IPS-NIHi7 (cell line): ENCODE results near the gene NPPC.

ENCODE experiments used
- DNase-seq: peaks from one replicate; pipeline ENCODE4 v3.0.0; 2012; ENCODE audit warnings: mixed read lengths; ENCODE audit errors: extremely low spot score

The NPPC gene

DNA sequence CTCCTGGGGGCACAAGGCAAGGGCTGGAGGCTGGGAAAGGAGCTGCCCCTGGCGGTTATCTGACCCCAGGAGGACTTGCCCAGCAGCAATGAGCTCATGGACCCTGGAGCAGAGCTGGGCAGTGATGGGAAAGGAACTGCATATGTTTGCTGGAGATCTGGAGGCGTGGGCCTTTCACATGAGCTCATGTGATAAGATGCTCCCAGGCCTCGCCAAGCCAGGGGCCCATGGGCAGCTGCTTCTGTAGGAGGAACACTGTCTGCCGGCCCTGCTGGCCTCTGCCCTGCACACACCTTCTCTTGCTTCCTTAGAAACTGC lies 9.0 kb upstream of the NPPC start:
- DNase-seq: peak; percentile 8

DNA sequence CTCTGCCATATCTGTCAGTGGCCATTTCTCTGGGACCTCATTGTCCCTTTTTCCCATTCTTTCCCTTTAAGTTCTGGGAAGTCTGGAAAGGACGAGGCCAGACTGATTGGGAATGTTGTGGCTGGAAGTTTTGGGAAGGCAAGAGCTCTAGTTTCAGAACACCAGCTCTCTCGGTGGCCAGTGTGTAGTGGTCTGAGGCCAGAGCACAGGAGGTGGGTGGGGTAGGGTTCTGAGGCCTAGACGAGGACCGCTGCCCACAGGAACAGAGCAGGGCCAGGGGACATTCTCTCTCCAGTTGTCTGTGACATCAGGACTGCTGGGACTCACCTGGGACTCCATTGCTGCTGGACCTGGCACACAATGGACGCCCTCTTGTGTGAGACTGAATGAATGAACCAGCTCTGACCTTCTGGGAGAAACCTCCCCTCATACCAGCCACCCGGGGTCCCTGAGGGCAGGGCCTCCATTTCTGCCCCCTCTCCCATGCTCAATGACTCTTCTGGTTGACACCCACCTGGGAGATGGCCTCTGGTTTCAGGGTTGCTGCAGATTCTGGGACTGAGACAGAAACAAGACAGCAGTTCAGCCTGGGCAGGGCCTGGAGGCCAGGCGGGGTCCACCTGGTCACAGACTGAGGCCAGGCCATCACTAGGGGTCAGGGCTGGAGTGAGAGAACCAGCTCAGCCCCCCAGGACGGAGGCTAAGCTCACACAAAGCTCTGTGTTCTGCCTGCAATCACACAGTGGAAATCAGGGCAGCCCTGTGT lies 8.4 kb upstream of the NPPC start:
- peak; percentile 5 for DNase-seq

DNA sequence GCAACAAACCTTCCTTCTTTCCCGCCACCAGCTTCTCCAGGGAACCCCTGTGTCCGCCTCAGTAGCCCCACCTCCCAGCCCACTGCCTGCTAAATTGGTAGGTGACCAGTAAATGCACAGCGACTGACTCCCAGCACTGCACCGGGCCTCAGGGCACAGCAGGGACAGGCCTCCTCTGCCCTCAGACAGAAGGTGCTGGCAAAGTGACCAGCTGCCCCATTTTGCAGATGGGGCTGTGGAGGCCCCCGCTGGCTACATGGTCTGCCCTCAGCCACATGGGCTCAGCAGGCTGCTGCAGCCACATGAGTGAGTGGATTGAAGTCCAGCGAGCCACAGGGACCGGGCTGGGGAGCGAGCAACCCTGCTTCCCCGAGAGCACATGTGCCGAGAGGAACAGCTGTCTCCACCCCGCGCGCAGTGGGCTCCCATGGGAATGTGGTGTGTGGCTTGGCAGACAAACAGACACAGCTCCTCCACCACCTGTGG lies 7.8 kb upstream of the NPPC start:
- peak; percentile 5 for DNase-seq

DNA sequence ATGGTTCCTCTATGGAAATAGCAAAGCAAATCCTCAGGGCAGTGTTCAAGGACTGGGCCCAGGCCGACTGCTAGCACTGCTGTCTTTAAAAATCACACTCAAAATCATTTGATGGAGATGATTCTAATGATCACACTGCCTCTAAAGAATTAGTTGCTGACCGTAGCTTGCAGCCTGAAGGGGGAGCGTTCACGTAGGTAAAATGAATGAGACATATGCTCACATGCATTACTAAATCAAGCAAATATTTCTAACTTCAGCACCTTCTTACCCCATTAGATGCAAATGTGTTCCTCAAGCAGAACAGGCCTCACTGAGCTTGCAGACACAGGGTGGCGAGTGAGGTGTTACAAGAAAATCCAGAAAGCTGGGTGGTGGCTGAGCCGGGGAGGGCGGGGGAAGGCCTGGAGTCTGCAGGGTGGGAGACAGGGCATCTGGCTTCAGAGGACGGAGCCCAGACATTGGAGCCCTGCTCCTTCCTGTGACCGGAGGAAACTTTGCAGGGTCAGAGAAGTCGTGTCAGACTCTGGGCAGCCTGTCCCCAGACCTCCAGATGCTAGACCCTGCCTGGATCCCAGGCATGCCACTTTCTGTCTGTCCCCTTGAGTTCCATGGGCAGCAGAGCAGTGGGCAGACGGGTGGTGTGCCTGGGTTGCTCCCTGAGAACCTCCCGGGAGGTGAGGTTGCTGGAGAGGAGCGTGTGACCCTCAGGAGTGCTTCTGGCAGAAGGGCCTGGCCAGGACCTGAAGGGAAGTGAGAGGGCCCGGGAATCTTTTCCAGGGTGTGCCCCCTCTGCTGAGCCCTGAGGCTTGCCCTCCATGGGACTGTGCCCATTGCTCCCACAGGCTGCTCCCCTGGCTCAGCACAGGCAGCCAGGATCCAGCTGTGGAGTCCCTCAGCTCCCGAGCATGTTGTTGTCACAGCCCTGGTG lies 7.1 kb upstream of the NPPC start:
- DNase-seq: peak; percentile 6

DNA sequence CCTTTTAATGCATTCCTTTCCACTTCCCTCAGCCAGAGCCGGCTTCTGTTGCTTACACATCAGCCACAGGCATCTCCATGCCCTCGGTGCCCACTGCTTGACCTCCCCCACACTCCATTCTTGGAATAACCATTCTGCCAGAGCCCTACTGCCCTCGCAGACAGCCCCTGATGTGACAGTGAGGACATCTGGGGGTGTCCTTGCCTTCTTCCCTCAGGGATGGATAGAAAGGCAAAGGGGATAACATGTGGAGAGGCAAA lies 6.4 kb upstream of the NPPC start:
- no peak for DNase-seq

DNA sequence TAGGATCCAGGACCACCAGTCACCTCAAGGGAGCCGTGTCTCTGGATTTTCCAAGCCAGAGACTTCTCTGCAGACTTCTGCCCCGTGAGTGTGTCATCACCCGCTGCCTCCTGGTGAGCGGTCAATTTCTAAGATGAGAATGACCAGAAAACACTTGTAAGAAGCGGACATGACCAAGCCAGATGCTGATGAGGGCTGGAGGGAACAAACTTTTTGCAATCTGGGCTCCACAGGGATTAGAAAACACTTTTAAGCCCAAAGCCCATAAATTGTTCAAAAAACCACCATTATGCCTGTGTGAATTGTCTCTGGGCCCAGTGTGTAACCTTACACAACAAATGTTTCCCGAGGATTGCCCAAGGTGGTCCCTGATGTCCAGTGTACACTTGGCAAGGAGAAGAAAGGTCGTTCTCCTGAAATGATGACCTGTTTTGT lies 5.3 kb upstream of the NPPC start:
- no peak for DNase-seq

DNA sequence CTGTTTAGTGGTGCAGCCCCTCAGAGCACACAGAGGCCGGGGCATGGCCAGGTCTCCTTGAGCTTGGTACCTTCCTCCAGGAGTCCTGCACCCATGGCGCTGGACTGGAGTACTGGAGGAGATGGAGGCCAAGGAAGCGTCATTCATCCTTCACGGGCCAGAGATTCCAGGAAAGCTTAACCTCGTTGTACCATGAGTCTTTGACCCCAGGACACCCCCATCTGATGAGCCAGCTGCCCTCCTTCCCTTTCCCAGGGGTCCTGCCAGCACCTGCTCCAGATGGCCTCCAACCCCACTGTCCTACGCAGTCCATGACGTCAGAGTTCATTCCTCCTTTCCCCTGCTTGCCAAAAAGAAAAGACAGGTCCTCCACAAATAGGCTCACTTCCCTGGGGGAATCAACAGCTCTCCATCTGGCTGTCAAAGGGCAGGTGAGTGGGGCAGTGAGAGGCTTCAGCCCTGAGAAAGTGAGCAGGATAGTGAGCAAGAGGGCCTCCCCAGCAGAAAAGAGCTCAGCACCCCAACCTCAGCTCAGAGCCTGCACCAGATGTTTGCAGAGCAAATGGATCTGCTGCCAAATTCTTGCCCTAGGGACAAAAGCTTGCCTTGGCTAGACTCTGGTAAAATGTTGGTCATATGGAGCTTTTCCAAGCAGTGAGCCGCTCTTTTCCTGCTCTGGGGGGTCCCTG lies 4.5 kb upstream of the NPPC start:
- no peak for DNase-seq

DNA sequence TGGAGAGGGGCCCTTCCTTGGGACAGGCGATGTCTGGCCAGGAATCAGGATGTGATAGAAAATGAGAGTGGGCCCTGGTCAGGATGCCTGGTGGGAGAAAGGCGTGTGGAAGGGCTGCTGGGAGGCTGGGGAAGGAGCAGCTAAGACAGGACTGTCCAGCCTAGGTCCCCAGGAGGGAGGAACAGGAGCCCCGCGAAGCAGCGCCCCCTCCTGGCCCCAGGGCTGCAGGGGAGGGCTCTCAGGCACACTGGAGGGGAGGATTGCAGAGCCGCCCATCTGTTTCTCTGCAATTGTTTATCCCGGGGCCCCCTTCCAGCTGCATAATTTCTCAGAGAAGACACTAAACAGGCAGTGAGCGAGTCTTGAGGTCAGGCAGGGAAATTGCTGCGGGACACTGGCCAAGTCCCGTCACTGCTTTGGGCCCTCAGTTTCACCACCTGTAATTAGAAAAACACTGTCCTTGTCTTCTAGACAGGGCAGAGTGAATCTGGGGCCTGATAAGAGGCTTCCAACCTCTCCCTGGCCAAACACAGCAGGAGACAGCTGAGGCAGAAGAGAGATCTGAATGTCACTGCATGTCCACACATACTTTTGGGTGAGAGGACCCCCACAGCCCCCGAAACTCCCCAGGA lies 3.9 kb upstream of the NPPC start:
- DNase-seq: peak; percentile 90

DNA sequence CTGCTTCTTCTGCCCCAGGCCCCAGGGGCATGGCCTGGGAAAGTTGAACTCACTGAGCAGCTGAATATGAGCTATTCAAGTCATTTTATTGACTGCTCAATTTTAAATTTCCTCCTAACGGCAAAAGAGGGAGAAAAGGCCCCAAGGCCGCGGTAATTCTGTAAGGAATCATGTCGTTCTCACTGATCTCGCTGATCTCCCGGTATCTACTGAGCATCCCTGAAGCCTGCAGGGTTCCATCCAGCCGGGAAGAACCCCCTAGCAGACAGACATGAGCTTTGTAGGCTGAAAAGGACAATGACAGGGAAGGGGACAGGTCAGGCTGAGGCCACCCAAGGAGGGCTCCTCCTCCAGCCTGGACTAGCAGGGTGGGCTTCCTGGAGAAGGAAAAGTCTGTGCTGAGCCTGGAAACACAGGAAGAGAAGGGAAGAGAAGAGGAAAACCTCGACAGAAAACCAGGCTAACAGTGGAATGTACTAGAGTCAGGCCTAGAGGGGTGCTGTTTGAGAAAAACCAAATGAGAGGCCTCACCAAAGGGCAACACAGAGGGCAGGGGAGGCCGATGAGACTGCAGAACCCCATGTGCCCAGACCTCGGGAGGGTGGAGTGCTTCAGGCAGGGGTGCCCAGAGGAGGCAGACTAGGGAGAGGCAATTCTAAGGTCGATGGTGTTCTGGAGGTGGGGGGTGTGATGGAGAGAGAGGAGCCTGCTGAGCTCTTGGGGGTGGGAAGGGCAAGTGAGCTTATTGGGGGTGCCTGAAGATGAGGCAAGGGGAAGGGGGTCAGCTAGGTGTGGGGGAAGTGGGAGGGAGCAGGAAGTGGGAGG lies 2.9 kb upstream of the NPPC start:
- DNase-seq: no peak

DNA sequence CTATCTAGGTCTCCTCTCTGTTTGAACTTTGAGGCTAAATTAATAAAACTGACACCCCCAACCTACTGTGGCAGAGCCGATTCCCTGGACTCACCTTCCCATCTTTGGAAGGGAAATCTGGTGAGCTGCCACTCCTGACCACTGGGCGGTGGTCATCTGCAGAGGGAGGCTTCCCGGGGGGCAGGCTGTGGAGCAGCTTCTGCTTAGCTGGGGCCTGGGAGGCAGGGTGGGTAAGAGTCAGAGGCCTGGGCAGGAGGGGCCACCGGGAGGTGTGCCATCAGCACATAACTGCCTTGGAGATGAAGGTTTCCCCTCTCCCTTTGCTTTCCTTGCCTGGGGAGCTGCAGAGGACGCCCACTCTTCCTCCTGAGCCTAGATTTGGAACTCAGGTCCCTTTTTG lies 2.3 kb upstream of the NPPC start:
- DNase-seq: peak; percentile 32

DNA sequence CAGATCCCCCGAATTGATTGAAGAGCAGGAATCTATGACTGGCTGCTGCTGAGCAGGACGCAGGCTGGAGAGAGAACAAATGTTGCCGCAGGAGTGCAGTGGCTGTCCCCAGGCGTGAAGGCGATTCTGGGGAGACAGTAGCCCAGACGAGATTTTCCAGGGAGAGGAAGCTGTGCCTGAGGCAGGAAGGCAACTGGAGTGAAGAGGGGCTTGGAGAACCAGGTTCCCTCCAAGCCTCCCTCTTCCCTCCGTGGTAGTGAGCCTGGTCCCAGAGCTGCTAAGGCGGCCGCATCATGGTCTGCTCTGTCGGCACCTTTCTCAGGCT lies 1.3 kb upstream of the NPPC start:
- DNase-seq: peak; percentile 15

DNA sequence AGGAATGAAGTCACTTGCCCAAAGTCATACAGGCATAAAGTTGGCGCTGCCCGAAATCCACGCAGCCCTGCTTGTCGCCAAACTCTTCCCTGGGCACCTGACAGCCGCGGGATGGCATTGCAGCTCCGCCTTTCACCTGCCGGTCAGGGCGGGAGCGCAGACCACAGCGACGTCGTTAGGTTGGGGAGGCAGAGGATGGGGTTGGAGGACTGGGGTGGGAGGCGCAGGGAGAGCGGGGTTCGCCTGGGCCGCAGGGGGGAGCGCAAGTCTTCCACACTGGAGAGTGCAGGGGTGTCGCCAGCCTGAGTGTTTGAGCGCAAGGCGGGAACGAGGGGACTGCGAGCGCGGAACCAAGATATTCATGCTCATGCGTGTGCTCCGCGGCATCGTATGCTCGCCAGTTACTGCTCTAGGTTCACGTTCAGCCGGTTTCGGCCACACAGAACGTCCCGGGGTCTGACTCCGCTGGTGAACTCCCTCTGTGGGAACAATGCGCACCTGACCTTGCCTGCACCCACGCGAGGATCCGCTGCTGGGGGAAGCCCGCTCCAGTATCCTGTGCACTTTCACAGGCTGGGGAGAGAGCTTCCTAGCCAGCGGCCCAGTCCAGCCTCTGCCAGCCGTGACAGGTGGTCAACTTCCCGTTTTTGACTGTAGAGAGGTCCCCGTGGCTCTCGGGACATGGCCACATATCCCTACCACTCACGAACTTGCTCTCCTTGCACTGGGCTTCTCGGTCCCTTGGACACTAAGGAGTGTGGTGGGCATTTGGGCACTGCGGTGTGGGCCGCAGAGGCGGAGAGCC lies 767 bp upstream of the NPPC start:
- DNase-seq: peak; percentile 50

DNA sequence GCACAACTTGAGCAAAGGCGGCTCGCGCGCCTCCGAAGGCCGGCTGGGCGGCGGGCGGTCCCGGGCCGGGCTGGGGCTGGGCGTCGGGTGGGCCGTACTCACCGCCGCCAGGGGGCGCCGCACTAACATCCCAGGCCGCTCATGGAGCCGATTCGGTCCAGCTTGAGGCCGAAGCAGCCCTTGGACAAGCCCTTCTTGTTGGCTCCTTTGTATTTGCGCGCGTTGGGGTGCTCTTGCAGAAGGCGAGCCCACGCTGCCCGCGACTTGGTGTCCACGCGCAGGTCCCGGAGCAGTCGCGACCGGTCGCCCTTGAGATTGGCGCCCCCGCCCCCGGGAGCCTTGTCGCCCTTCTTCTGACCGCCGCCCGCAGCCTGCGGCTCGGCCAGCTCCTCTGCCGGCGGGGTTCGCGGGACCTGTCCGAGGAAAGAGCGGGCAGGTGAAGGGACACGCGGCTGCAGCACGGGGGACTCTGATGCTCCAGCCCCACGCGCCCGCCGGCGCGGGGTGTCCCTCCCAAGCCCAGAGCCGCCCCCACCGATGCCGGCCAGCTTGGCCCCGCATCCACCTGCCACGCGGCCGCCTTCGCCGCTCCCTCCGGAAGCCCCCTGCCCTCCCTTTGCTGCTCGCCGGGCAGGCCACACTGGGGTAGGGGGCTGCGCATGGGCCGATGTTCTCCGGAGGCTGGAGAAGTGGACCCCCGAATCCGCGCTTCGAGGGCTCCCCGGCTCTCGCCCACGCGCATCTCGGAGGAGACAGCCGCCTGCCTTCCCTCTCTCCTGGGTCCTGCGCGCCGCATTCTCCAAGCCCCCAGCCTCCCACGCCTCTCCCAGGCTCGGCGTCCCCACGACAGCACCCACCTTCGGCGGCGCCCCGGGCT lies 655 bp downstream of the NPPC start:
- peak; percentile 91 for DNase-seq

DNA sequence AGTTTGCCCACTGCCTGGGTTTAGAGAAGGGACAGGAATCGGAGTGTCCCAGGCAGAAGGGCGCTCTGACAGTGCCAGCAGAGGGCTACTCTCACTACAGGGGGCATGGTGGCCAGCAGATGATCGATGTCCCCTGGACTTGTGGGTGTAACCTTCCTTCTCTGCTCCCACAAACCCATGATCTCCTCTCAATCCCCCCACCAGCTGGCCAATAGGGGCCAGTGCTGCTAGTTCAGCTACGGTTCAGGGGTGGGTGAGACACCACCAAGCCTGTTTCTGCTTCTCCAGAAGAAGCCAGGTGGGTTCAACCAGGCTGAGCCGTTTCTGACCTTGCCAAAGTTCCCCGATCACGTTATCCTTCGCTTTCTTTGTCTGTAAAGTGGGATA lies 1.3 kb downstream of the NPPC start:
- no peak for DNase-seq

DNA sequence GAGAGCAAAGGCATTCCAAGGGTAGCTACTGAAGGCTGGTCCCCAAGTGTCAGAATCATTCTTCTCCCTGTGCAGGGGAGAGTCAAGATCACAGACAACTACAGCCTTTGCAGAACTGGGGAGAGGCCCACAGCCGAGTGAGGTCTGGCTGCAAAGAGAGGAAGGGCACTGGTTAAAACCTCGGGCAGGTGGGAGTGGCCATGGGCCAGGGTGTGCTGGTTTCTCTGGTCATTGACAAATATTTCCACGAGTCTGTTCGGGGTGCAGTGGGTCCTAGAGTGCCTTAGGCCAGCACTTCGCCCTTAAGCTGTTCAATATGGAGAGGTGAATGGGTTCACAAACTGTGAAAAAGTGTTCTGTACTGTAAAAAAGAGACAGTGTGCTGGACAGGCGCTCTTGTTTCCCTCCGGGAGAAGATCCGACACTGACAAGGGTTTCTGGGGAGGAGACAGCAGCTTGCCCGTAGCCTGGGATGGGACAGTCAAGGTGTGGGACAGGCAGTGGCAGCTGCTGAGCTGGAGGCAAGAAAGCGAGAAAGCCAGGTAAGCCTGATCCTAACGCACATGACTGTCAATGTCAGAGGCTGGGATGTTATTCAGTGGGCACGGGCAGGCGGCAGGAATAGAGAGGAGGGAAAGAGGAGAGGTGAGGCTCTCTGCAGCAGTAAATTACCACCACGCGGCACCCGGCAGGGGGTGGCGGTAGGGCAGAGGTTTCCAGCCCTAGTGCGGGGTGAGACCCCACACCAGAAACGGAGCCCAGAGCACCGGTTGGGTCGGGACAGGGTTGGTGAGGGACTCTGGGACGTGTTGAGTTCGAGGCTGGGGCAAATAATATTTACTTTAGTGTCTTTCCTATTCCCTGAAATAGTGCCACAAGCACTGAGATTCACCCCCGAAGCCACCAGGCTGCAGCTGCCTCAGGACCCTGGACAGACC lies 2.0 kb downstream of the NPPC start:
- DNase-seq: no peak

DNA sequence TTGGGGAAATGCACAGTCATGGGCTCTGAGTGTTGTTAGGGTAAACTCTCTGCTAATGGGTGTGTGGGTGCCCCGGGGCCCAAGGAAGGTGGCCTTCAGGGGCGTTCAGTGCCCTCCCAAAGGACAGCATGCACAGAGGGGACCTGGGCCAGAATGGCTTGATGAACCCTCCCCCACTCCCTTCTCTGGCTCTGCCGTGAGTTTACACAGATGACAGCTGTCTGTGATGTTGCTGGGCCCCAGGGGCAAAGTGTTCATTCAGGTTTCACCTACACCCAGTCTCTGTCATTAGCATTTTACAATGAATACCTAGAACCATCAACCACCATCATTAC lies 3.2 kb downstream of the NPPC start:
- no peak for DNase-seq

DNA sequence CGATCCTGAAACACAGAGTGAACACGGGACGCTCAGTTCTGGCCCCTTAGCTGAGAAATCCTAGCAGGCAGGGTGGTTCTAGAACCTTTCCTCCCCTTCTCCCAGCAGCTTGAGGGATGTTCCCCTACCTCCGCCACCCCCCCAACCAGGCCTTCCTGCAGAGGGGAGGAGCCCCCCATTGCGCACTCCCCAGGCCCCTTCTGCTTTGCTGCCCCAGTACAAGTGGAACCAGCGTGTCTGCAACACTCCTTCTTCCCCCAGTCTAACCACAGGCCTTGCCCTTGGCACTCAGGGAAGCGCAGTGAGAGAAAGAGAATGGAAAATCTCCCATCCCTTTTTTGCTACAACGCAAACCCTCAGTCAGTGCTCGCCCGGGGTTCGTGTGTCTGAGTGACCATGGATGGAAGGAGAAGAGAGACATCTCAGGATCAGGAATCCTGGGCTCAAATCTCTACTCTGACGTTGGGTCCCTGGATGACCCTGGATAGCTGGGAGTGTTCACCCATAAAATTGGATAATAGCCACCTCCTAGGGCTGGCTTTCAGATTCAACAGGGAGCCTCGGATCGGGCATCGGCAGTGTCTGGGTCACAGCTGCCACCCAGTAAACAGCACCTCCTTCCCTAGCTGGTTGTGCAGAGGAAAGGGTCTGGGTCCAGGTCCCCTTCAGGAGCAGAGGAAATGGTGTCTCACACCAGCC lies 3.7 kb downstream of the NPPC start:
- DNase-seq: no peak

DNA sequence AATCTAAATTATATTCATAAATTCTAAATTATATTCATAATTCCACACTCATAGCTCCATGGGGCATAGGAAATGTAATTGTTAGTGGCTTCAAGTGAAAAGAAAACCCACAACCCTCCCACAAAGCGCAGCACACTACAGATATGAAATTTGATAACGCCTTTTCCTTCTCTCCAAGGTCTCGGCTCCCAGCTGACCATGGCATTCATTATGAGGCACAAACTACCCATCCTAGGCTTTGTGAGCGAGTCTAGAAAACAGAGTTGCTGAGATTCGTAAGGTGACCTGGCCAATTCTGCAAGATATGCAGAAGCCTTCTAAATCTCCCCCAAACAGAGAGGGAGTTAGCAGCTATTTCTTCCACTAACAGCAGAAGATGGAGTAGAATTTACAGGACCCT lies 5.4 kb downstream of the NPPC start:
- no peak for DNase-seq
